Left lung (tissue), 10 donors: ENCODE results near the gene CHMP5. TPM values are rescaled to one million over a fixed set of nuclear protein-coding genes. Genes with fewer than 3 reads are reported as not detected.
A peak's percentile ranks its signal among the peaks of the same experiment; 100 is the strongest.
"Not testable (repeated sequence)": the region's sequence is repeated elsewhere in the genome, so short reads cannot be mapped to it uniquely, and the experiment has no call there.

Source experiments
- ATAC-seq: fragments of 200-7000 bp; cut with Tn5 transposase; one replicate; pipeline ENCODE4 v1.9.1; 2020; ENCODE audit warnings: moderate library complexity
- DNase-seq, 4 donors: peaks; one replicate each; pipeline ENCODE4 v3.0.0-alpha.2; 2013 to 2020
- H3K27ac ChIP-seq, 2 donors: fragments of 200-600 bp; sonication (generic) in 1 of 2; one replicate each; pipeline versions ENCODE4 v1.5.0 to v1.8.0; 2020 to 2021
- H3K27me3 ChIP-seq, 2 donors: fragments of 200-600 bp; sonication (generic) in 1 of 2; one replicate each; pipeline versions ENCODE4 v1.5.0 to v1.8.0; 2020 to 2021
- H3K36me3 ChIP-seq, 2 donors: fragments of 200-600 bp; sonication (generic) in 1 of 2; one replicate each; pipeline versions ENCODE4 v1.5.0 to v1.8.0; 2020 to 2021
- H3K4me1 ChIP-seq, 2 donors: fragments of 200-600 bp; one replicate each; pipeline ENCODE4 v1.8.0; 2021
- H3K4me3 ChIP-seq, 2 donors: fragments of 200-600 bp; sonication (generic) in 1 of 2; one replicate each; pipeline versions ENCODE4 v1.5.0 to v1.8.0; 2020 to 2021; ENCODE audit warnings: mild to moderate bottlenecking in 1 of 2
- H3K9me3 ChIP-seq, 2 donors: fragments of 200-600 bp; sonication (generic) in 1 of 2; one replicate each; pipeline versions ENCODE4 v1.5.0 to v1.8.0; 2020 to 2021
- CTCF ChIP-seq, 2 donors: fragments of 200-600 bp; sonication (generic) in 1 of 2; IDR thresholded peaks; one replicate each; pipeline versions ENCODE4 v1.5.0 to v1.8.0; 2021; ENCODE audit warnings: antibody characterized with exemption in 2 of 2
- intact Hi-C, 2 donors: fragments of 100-400 bp; cut with DNase I; formaldehyde crosslinking; loops; one replicate each; pipeline versions ENCODE4 v1.11.2 to v1.14.2; 2022
- polyA plus RNA-seq, 6 donors: library from polyadenylated mRNA; unstranded; fragments of 120-200 nt; gene quantifications; one replicate each; pipeline ENCODE4 v1.2.1, GENCODE V29; 2013; ENCODE audit not compliant: insufficient read length in 6 of 6
- total RNA-seq, 2 donors: library from RNA; stranded (reverse); fragmentation: NEBNext Ultra II Directional; extraction: Animal tissue kit (Norgen Biotek cat#: 25700); gene quantifications; one replicate each; pipeline ENCODE4 v1.2.1, GENCODE V29; 2021
- donor health status: DM: no; HTN: yes; CAD: no.
- donor health status: DM: no; HTN: no; CAD: no.

Gene CHMP5
- total and polyA plus RNA-seq, 8 donors = 67.4 to 112 (median 95.8) TPM

GRCh38 chr9:33311953-33312352, 47.1 kb downstream of the CHMP5 start:
- DNase-seq = no peak
- no peaks in the 10 kb centered on the region for H3K27me3 ChIP-seq
- H3K9me3 ChIP-seq = no peaks in the 10 kb centered on the region
- ATAC-seq = no peak
- no peak overlapping the region for H3K27ac ChIP-seq
- TF ChIP-seq CTCF (IDR thresholded peaks at IDR 0.05) = no peak
- intact Hi-C loops = no loop called here
- H3K4me3 ChIP-seq = no peak overlapping the region
- peaks cover 0 to 100% of the 10 kb centered on the region in 2 donors for H3K36me3 ChIP-seq
- no peaks in the 10 kb centered on the region for H3K4me1 ChIP-seq

GRCh38 chr9:33315371-33315770, 50.5 kb downstream of the CHMP5 start:
- Histone ChIP-seq H3K4me1 (peaks cover 0 to 8% of the 10 kb centered on the region in 2 donors), H3K36me3 (peaks cover 0 to 99% of the 10 kb centered on the region in 2 donors), H3K27me3 (no peaks in the 10 kb centered on the region), H3K4me3 (no peak overlapping the region), H3K9me3 (no peaks in the 10 kb centered on the region), H3K27ac (peak overlapping the region in 1 of 2 donors; percentile 26)
- intact Hi-C loops = no loop called here
- DNase-seq (no peak), ATAC-seq (no peak)
- TF ChIP-seq CTCF (IDR thresholded peaks at IDR 0.05) = no peak

GRCh38 chr9:33317136-33317535, 52.3 kb downstream of the CHMP5 start:
- H3K27ac ChIP-seq, H3K4me3 ChIP-seq, H3K9me3 ChIP-seq, H3K4me1 ChIP-seq, H3K27me3 ChIP-seq, intact Hi-C loops, DNase-seq: not testable (repeated sequence)
- peaks cover 0 to 99% of the 10 kb centered on the region in 2 donors for H3K36me3 ChIP-seq
- ATAC-seq = peak; percentile 45

GRCh38 chr9:33318225-33318624, 53.4 kb downstream of the CHMP5 start:
- no peaks in the 10 kb centered on the region for H3K27me3 ChIP-seq
- H3K36me3 ChIP-seq = peaks cover 0 to 99% of the 10 kb centered on the region in 2 donors
- H3K9me3 ChIP-seq = no peaks in the 10 kb centered on the region
- ATAC-seq (no peak), DNase-seq (no peak)
- H3K27ac ChIP-seq = peak overlapping the region in 1 of 2 donors; percentile 21
- intact Hi-C loops = no loop called here
- no peak overlapping the region for H3K4me3 ChIP-seq
- TF ChIP-seq CTCF (IDR thresholded peaks at IDR 0.05) = no peak
- peaks cover 0 to 8% of the 10 kb centered on the region in 2 donors for H3K4me1 ChIP-seq

GRCh38 chr9:33318781-33319180, 53.9 kb downstream of the CHMP5 start:
- Histone ChIP-seq H3K27me3 (no peaks in the 10 kb centered on the region), H3K27ac (peak overlapping the region in 1 of 2 donors; percentile 21), H3K4me3 (no peak overlapping the region), H3K4me1 (peaks cover 0 to 8% of the 10 kb centered on the region in 2 donors), H3K36me3 (peaks cover 0 to 99% of the 10 kb centered on the region in 2 donors), H3K9me3 (no peaks in the 10 kb centered on the region)
- intact Hi-C loops = no loop called here
- ATAC-seq = no peak
- DNase-seq = no peak
- TF ChIP-seq CTCF (IDR thresholded peaks at IDR 0.05) = no peak

GRCh38 chr9:33320230-33320567, 55.4 kb downstream of the CHMP5 start:
- TF ChIP-seq CTCF (IDR thresholded peaks at IDR 0.05) = no peak
- no peaks in the 10 kb centered on the region for H3K9me3 ChIP-seq
- H3K36me3 ChIP-seq = peaks cover 0 to 99% of the 10 kb centered on the region in 2 donors
- intact Hi-C loops = no loop called here
- peak overlapping the region; percentile 37 to 63 for H3K27ac ChIP-seq
- no peak for DNase-seq
- H3K4me3 ChIP-seq = no peak overlapping the region
- ATAC-seq = peak; percentile 39
- peaks cover 0 to 8% of the 10 kb centered on the region in 2 donors for H3K4me1 ChIP-seq
- no peaks in the 10 kb centered on the region for H3K27me3 ChIP-seq
